ENCODE data around the gene SLC11A2. TPM values are rescaled to one million over a fixed set of nuclear protein-coding genes. Genes with fewer than 3 reads are reported as not detected.

SLC11A2 gene
- total and polyA plus RNA-seq, 9 of the 15 experiments (the other 6 are each of a cell fraction or from before 2014, with no cell fraction given), result 21.1 to 54.0 (median 32.9) TPM

GRCh38 chr12:50933459-50934124 lies 92.6 kb downstream of the SLC11A2 start (continued):
- TF ChIP-seq ETV6 (IDR thresholded peaks at IDR 0.05; ENCODE audit: borderline replicate concordance in 1 of 2, low read depth in 2 of 2, low read length in 1 of 2), result no peak
- TF ChIP-seq ETV6 (CRISPR knock-in tag; IDR thresholded peaks at IDR 0.05; ENCODE audit: borderline replicate concordance), result no peak
- TF ChIP-seq TCF7 (IDR thresholded peaks at IDR 0.05; ENCODE audit: borderline replicate concordance), result no peak
- TF ChIP-seq FOXP1 (CRISPR knock-in tag; IDR thresholded peaks at IDR 0.05), result no peak
- TF ChIP-seq KDM4B (IDR thresholded peaks at IDR 0.05; ENCODE audit: borderline replicate concordance in 2 of 2, low read depth in 1 of 2), result no peak
- TF ChIP-seq FOXJ2 (tag; IDR thresholded peaks at IDR 0.05), result no peak
- peak; percentile 48; the same call in 1 of the 2 replicates for TF ChIP-seq MYC (IDR thresholded peaks at IDR 0.05; ENCODE audit: low read depth, low read length)
- TF ChIP-seq MYC (CRISPR knock-in tag; IDR thresholded peaks at IDR 0.05; ENCODE audit: borderline replicate concordance, low read depth), result no peak
- TF ChIP-seq CTBP1 (IDR thresholded peaks at IDR 0.05; ENCODE audit: borderline replicate concordance), result peak; percentile 43; the same call in 1 of the 2 replicates
- TF ChIP-seq SMARCA4 (IDR thresholded peaks at IDR 0.05), result 0 out of 2 replicates have a peak, but pooled peaks have one; percentile 27
- TF ChIP-seq ZNF408 (CRISPR knock-in tag; IDR thresholded peaks at IDR 0.05; ENCODE audit: low read depth), result no peak
- no peak for TF ChIP-seq ZFX (CRISPR knock-in tag; IDR thresholded peaks at IDR 0.05)
- TF ChIP-seq FOXM1 (IDR thresholded peaks at IDR 0.05; ENCODE audit: low read depth), result no peak
- no peak for TF ChIP-seq FOXM1 (CRISPR knock-in tag; IDR thresholded peaks at IDR 0.05; ENCODE audit: low read depth)
